Fibroblast of lung (primary cell): ENCODE data around the gene KRT38.

Experiments used
- CTCF ChIP-seq, 2 donors: IDR thresholded peaks in 1 of 2; conservative IDR thresholded peaks in 1 of 2; 1 replicate in 1 of 2; 2 replicates in 1 of 2; pipeline ENCODE4 v1.5.1; 2011 to 2012; ENCODE audit warnings: low read length in 2 of 2, control low read depth in 1 of 2, inconsistent platforms in 1 of 2, low read depth in 1 of 2, mild to moderate bottlenecking in 1 of 2
- EZH2 ChIP-seq: IDR thresholded peaks from 2 replicates; pipeline ENCODE4 v1.5.1; 2012; ENCODE audit warnings: low read length, control low read depth, mild to moderate bottlenecking; ENCODE audit errors: missing control alignments

GRCh38 chr17:41413353-41413957 is 27.3 kb downstream of the KRT38 start:
- TF ChIP-seq CTCF (conservative IDR thresholded peaks at IDR 0.05 in 1 of 2, IDR thresholded peaks at IDR 0.05 in 1 of 2; ENCODE audit: low read depth in 1 of 2, low read length in 2 of 2), result no peak
- TF ChIP-seq EZH2, result no peak
